Body of pancreas (tissue), 4 donors: ENCODE results near the gene CAMTA1.

Experiments
- POLR2A ChIP-seq, 3 donors: fragments of 450-650 bp; IDR thresholded peaks; one replicate each; pipeline ENCODE4 v1.6.1; 2016; ENCODE audit warnings: antibody characterized with exemption in 3 of 3, mild to moderate bottlenecking in 2 of 3
- TF ChIP-seq, protein P1 (sequence below), 7 experiments: fragments of 450-650 bp in 4 of 7; fragments of 200-600 bp in 3 of 7; sonication (generic) in 3 of 7; IDR thresholded peaks; one replicate each; pipeline ENCODE4 v1.5.1; 2016 to 2019; ENCODE audit warnings: antibody characterized with exemption in 7 of 7

DNA sequence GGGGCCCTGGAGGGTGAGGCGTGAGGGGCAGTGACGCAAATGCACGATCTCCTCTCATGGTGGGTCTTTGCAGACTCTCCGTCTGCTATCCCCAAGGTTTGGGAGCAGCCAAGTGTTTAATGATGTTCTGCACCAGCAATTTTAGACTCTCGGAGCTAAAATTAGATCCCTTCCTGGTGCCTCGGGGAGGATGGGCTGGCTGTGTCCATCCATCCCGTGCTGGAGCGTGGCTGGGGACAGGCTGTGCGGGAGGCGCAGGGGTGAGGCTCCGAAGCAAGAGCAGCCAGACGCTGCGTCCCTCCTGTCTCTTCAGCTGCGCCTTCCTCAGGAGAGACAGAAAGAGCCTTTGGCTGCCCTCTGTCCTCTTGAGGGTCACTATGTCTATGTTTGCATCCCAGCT, 387.6 kb downstream of the CAMTA1 start:
- TF ChIP-seq, protein P1, sequence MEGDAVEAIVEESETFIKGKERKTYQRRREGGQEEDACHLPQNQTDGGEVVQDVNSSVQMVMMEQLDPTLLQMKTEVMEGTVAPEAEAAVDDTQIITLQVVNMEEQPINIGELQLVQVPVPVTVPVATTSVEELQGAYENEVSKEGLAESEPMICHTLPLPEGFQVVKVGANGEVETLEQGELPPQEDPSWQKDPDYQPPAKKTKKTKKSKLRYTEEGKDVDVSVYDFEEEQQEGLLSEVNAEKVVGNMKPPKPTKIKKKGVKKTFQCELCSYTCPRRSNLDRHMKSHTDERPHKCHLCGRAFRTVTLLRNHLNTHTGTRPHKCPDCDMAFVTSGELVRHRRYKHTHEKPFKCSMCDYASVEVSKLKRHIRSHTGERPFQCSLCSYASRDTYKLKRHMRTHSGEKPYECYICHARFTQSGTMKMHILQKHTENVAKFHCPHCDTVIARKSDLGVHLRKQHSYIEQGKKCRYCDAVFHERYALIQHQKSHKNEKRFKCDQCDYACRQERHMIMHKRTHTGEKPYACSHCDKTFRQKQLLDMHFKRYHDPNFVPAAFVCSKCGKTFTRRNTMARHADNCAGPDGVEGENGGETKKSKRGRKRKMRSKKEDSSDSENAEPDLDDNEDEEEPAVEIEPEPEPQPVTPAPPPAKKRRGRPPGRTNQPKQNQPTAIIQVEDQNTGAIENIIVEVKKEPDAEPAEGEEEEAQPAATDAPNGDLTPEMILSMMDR (IDR thresholded peaks at IDR 0.05): no peak
- TF ChIP-seq POLR2A (IDR thresholded peaks at IDR 0.05): no peak
